HG03378 (cell line): ENCODE results near the gene SERPINB3.
"Not testable (repeated sequence)": the region's sequence is repeated elsewhere in the genome, so short reads cannot be mapped to it uniquely, and the experiment has no call there.

ENCODE experiments used
- ATAC-seq: cut with Tn5 transposase; IDR thresholded peaks from one replicate; pipeline ENCODE4 v1.9.1; 2021; ENCODE audit warnings: mild to moderate bottlenecking, moderate library complexity; ENCODE audit not compliant: unreplicated experiment

The SERPINB3 gene

DNA sequence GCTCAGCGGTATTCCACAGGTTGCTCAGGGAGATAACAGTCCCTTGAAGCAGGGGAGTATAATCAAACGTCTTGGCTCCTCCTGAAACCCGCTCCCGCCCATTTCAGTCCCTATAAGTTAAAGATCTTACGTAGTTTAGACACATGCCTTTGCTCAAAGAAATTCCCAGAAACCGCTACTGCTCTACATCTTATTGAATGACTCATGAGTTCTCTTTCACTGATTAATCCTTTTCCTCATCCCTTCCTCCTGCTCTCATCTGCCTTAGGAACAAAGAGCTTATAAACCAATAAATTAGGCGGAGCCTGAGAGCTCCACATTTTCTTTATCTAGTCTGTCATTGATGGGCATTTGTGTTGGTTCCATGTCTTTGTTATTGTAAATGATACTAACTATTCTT lies 13.5 kb downstream of the SERPINB3 start:
- ATAC-seq = no peak

DNA sequence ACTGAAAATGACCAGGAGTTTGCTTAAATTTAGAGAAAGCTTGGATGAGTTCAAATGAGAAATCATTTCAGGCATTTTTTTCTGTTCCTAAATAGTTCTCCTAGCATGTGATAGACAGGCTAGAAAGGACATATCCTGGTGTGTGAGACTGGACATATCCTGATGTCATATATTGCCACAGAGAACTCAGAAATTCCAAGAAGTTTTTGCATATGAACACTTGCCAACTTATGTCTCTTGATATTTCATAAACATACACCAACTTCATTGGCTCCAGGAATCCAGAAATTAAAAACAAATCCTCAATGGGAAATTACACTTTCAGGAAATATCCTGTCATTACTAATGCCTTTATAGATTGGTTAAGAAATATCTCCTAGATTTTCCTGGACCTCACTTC lies 14.8 kb downstream of the SERPINB3 start:
- ATAC-seq = no peak

DNA sequence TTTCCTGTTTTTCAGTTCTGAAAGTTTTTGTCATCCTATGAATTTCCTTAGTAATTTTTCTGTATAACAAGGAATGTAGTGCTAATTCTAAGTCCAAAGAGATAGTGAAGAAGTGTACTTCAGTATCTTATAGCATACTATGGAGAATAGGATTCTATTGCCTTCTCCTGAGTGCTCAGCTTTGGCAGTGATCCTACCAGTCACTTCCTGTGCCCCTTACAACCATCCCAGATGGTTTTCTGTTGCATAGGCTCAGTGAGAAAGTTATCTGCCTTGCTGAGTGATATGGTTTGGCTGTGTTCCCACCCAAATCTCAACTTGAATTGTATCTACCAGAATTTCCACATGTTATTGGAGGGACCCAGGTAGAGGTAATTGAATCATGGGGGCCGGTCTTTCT lies 17.0 kb downstream of the SERPINB3 start:
- not testable (repeated sequence) for ATAC-seq

DNA sequence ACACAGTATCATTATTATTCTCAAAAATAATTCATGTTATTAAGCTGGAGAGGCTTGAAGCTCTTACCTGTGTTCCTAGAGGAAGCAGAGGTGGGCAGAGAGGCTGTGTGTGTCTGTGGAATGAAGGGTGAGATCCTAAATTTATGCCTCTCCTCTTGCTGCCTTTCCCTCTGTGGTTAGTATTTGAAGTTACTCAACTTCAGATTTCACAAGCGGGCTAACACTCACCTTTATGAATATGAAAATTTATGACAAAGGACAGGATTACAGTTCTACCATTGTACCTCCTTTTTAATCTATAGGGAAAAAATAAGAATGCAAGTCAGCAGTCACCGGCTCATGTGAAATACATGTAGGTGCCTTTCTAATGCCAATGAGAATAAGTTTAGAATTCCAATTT lies 17.6 kb downstream of the SERPINB3 start, which contains the start of gene SERPINB4:
TSS of gene SERPINB4 (minus strand) at position 115 of the 400 bp plus-strand sequence. CDS start 679 bp downstream, outside the sequence.
- ATAC-seq = not testable (repeated sequence)

DNA sequence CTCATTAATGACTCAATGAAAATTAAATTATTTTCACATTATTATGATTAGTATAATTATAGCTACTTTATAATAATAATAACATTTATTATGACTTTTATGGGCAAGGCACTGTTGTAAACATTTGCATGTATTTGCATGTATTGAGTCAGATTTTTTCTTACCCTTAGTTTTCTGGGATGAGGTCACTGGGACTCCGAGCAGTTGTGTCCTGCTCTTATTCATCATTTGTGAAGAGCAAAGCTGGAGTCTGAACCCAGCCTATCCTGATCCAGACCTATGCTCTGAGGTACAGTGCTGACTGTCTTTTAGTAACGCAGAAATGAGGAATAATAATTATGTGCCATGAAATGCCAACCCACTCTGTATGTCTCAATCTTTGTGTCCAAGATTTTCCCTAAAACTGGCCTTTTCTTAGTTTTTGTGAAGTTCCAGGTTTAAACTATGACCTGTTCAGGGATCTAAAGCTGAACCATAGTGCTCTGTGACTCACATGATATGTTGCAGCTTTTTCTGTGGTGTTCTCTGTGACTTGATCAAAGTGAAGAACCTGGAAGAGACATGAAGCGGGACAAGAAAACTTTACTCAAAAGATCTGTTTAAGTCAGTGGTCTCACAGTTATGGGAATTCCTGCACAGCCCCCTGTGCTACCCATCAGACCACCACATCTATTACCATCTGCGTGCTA lies 18.9 kb downstream of the SERPINB3 start:
- not testable (repeated sequence) for ATAC-seq

DNA sequence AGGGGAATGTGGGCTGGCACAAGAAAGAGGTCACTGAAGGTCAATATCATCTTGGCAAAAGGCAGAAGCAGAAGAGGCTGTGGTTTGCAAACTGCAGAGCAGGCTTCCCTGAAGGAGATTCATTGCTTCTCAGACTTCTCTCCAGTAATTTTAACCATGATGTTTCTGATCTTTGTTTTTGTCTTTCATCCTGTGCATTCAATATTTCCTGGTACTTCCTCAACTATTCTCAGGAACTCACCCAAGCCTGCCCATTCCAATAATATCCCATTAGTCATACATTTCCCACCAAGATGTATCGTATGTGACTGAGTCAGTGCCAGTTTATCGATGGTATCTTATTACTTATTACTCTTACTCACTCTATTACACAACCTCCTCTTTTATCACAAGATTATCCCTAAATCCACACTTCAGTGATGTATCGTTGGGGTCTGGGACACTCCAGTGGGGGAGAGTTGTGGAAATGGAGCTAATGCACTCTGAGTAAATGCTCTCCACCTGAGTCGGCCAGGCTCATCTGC lies 20.5 kb downstream of the SERPINB3 start:
- ATAC-seq = not testable (repeated sequence)

DNA sequence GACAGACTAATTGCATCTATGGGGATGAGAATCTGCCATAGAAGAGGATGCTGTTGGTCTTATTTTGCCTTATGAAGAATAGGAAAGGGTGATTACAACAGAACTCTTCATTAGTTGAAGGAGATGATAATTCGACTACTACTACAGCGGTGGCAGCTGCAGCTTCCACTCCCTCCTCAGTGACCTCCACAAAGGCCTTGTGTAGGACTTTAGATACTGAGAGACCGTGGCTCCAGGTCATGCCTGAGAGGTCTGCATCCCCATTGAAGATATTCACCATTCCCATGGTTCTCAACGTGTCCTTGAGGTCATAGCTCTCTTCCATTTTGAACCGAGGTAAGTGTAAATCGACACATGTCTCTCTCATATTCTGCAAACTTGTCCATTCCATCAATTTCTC lies 24.0 kb downstream of the SERPINB3 start:
- ATAC-seq = no peak

DNA sequence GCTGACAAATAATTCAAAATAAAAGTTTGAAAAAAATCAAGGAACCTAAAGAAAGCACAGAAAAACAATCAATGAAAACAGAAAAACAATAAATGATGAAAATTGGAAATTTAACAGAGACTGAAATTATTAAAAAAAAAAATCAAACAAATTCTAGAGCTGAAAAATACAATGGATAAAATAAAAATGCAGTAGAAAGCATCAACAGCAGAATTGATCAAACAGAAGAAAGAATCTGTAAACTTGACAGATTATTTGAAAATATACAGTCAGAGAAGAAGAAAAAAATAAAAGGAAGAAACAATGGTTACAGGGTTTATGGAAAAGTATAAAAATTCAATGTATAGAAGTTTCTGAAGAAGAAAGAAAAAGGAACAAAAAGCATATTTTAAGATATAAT lies 33.9 kb downstream of the SERPINB3 start:
- ATAC-seq = no peak

DNA sequence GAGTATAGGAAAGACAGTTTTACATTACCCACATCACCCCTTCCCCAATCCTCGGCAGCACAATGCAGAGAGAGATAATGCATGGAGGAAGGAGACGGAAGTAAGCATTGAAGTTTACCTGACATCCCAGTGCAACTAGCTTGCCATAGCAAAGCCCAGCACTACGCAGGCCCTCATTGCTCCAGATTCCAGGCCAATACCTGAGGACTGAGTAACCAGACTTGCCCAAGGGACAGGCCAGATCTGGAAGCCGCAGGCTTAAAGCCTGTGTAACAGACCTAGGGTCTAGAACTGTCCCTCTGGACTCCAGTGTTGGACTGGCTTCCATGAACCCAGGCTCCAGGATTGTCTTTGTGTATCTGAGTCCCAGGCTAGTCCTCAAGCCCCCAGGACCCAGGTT lies 35.3 kb downstream of the SERPINB3 start:
- no peak for ATAC-seq

DNA sequence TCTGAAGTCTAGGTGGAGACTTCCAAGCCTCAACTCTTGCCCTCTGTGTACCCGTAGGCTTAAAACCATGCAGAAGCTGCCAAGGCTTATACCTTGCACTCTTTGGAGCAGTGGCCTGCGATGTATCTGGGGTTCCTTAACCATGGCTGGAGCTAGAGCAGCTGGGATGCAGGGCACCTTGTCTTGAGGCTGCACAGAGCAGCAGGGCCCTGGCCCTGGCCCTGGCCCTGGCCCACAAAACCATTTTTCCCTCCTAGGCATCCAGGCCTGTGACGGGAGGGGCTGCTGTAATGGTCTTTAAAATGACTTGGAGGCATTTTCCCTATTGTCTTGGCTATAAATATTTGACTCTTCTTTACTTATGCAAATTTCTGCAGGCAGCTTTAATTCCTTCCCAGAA lies 36.8 kb downstream of the SERPINB3 start:
- ATAC-seq = no peak

DNA sequence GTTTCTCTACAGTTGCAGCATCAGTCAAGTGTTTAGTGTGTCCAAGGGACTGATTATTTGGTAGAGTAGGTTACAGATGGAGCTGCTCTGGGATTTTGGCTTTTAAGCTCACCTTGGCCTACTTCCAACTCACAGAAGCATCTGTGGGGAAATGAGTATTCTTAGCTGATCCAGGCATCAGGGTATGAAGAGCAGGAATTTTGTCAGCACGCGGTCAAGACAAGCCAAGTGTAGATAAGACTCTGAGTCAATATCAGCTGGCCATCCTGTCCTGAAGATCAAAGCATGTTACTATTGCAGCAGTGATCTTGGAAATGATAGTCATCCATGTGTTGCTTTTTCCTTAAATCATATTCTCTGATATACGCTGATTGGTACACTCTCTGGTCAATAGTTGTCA lies 42.0 kb downstream of the SERPINB3 start:
- ATAC-seq = no peak

DNA sequence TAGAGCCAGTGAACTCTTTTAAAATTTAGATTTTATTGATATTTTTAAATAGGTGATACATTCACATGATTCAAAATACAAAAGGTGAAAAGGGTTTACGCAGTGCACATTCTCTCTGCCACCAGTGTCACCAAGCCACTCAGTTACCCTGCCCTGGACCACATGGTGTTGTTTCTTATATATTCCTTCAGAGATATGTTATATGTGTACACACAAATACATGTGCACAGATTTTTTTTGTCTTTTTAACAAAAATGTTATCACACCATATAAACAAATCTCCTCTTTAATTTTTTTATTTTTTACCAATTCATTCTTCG lies 43.8 kb downstream of the SERPINB3 start:
- no peak for ATAC-seq

DNA sequence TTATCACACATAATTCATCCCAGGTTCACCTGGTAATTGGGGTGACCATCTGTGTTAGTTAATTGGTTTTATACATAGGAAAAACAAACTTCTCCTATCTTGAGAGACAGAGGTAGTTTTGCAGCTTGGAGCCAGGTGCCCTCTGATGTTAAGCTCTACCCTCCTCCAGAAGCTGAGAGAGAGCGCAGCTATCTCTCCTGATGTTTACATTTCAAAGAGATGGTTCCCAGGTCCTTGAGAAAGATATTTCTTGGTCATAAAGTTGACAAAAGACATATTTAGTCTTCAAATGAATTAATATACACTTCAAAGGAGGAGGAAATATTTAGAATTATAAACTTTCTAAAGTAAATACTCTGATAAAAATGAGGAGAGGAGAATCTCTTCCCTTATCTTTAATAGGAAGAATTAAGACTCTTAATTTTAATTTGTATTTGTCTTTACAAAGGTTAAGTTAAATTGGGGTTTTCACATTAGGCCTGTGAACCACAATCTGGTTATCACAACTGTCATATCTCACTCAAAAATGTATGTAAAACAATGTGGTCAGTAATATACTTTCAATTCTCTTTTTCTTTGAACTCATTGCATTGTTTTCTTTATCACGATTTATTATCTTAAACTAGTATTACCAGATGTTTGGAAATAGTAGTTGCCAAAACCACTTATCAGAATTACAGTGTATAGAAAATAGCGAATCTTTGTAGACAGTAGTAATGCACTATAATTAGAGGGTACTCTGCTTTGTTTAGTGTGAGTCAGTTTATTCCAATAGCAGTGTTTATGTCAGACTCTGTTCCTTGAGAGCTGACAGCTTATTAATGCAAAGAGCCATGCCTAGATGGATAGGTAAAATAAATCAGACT lies 44.4 kb downstream of the SERPINB3 start:
- peak; percentile 88 for ATAC-seq

DNA sequence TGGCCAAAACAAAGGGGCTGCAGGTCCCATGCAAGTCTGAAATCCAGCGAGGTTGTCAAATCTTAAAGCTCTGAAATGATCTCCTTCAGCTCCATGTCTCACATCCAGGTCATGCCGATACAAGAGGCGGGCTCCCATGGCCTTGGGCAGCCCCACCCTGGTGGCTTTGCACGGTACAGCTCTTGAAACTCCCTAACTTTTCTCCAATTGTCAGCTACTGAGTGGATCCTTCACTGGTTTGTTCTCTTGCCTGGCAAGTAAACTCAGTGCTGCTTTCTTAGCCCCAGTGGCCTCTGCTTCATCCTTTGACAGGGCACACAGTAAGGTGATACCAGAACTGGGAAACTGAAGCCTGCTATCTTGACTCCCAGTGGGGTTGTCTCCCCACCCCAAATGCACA lies 48.3 kb downstream of the SERPINB3 start:
- ATAC-seq = no peak

DNA sequence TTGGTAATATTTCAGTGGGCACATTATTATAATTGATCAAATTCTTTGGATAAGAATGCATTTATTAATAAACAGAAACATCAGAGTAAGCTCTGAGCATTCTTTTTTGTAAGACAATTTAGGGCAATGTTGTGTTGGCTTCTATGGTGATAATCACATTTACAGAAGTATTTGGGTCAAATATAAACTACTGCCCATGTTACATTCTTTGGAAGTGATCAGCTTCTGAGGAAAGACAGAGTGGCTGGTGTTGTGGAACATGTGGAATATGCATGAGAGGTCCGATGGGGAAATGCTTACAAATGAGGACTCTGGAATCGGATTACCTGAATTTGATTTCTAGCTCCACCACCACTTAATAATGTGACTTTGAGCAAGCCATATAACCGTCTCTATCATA lies 55.2 kb downstream of the SERPINB3 start:
- no peak for ATAC-seq
